ENCODE data around the gene HPN.
A peak's percentile ranks its signal among the peaks of the same experiment; 100 is the strongest.

HPN gene

DNA sequence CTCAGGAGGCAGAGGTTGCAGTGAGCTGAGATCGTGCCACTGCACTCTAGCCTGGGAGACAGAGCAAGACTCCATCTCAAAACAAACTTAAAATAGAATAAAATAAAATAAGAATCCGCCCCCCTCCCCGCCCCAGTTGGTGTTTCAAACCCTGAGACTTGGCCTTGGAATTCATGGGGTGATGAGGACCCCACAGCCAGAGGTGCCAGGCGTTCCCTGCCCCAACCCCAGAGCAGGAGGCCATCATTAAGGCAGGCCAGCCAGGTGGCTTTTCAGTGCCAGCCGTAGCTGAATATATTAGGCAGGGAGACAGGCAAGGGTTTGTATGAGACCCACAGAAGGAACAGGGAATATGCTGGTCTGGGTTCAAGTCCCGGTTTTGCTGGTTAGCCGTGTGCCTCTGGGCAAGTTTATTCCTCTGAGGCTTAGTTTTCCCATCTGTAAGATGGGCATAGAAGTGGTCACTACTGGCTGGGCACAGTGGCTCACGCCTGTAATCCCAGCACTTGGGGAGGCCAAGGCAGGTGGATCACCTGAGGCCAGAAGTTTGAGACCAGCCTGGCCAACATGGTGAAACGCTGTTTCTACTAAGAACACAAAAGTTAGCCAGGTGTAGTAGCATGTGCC, 12.3 kb downstream of the HPN start:
- H3K27ac ChIP-seq, result no peak overlapping the region
- TF ChIP-seq, protein P1, sequence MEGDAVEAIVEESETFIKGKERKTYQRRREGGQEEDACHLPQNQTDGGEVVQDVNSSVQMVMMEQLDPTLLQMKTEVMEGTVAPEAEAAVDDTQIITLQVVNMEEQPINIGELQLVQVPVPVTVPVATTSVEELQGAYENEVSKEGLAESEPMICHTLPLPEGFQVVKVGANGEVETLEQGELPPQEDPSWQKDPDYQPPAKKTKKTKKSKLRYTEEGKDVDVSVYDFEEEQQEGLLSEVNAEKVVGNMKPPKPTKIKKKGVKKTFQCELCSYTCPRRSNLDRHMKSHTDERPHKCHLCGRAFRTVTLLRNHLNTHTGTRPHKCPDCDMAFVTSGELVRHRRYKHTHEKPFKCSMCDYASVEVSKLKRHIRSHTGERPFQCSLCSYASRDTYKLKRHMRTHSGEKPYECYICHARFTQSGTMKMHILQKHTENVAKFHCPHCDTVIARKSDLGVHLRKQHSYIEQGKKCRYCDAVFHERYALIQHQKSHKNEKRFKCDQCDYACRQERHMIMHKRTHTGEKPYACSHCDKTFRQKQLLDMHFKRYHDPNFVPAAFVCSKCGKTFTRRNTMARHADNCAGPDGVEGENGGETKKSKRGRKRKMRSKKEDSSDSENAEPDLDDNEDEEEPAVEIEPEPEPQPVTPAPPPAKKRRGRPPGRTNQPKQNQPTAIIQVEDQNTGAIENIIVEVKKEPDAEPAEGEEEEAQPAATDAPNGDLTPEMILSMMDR (conservative IDR thresholded peaks at IDR 0.05), result no peak

DNA sequence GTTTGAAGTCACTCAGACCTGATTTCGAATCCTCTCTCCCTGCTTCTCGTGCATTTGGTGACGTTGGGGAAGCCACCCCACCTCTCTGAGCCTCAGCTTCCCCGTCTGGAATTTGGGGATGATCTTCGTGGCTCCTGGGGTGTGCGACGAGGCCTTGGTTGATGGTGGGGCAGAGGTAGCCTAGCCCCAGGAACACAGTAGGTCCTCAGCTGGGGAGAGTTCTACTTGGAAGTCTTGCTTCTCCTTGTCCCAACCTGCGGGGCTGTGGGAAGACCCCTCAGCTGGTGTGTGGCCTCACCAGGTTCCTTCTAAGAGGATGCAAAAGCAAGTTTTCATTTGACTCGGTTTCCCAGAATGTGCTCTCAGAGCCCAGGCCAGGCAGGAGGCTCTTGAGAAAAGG, 13.1 kb downstream of the HPN start:
- no peak overlapping the region for H3K27ac ChIP-seq
- TF ChIP-seq, protein P1 (conservative IDR thresholded peaks at IDR 0.05), result no peak

DNA sequence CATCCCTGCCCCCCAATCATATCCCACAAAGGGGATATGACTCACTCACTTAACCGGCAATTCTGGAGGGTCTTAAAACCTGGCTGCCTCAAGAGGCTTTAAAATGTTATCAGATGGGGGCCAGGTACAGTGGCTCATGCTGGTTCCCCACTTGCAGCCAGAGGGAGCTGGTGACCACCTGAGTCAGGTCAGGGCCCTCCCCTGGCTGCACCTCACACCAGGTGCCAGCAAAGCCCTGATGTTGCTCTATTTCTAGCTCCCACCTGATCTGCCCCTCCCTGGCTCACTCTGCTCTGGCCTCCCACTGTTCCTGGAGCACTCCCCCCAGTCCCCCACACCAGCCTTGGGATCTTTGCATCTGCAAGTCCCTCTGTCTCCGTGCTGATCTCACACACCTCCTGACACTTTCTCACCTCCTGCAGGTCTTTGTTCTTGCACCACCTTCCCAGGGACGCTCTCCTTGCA, 14.2 kb downstream of the HPN start:
- TF ChIP-seq, protein P1 (conservative IDR thresholded peaks at IDR 0.05), result peak; percentile 60
- no peak overlapping the region for H3K27ac ChIP-seq

DNA sequence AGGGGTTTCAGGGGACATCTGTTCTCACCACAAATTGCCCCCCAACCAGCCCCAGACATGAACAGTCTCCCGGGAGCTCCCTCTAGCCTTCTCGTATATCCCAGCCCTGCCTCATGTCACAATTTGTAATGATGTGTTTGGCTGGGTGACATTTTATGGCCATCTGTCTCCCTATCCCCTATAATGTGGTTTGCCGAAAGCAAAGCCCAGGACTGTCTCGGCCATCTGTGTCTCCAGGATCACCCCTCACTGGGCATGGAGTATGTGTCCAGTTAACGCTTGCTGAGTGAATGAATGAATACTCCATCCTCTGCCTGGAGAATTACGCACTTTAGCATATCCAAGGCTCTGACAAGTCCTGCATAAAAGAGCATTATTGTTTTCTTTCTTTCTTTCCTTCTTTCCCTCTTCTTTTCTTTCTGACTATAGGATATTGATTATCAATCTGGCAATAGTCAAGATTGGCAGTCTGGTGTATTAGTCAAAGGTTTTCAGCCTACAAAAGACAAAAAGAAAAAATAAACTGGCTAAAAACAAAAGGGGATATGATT, 15.1 kb downstream of the HPN start:
- TF ChIP-seq, protein P1 (conservative IDR thresholded peaks at IDR 0.05), result no peak
- H3K27ac ChIP-seq, result no peak overlapping the region

DNA sequence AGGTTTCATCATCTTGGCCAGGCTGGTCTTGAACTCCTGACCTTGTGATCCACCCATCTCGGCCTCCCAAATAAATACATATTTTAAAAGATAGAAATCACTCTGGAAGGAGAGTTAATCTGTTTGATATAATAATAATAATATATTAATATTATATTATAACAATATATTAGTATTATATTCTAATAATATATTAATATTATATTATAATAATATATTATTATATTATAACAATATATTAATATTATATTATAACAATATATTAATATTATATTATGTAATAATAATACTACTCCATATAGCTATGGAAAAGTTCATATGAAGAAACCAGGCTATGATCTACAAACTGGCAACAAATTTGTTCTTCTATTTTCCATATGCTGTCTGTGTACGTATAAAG, 16.8 kb downstream of the HPN start:
- no peak overlapping the region for H3K27ac ChIP-seq
- TF ChIP-seq, protein P1 (conservative IDR thresholded peaks at IDR 0.05), result no peak

DNA sequence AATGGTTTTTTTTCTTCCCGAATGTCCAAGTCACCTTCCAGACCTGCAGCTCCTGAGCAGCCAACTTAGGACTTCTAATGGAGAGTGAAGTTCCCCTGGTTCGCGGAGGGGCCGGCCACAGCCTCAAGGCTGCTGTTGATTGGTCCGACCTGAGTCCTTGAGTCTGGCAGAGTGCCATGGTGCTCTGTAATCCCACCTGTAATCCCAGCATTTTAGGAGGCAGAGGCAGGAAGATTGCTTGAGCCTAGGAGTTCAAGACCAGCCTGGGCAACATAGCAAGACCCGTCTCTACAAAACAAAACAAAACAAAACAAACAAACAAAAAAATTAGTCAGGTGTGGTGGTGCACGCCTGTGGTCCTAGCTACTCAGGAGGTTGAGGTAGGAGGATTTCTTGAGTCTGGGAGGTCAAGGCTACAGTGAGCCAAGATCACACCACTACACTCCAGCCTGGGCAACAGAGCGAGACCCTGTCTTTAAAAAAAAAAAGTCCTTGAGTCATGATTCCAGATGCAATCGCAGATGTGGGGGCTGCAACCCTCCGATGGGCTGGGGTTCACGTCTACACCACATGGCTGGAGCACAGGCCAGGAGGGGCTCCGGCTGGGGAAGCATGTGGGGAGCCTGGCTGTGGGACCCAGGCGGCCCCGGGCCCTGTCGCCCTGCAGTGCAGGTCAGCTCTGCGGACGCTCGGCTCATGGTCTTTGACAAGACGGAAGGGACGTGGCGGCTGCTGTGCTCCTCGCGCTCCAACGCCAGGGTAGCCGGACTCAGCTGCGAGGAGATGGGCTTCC, 17.7 kb downstream of the HPN start:
- TF ChIP-seq, protein P1 (conservative IDR thresholded peaks at IDR 0.05), result no peak
- H3K27ac ChIP-seq, result no peak overlapping the region

DNA sequence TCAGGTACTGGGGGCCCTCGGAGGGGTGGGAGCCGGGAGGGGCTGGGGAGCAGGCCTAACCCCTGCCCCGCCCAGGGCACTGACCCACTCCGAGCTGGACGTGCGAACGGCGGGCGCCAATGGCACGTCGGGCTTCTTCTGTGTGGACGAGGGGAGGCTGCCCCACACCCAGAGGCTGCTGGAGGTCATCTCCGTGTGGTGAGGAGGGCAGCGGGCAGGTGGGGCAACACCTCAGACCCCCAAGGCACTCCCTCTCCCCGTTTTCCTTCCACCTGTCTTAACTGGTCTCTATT, 18.2 kb downstream of the HPN start:
- TF ChIP-seq, protein P1 (conservative IDR thresholded peaks at IDR 0.05), result no peak
- H3K27ac ChIP-seq, result no peak overlapping the region

All from VCaP (cell line).